ENCODE results near the gene ABHD17B. TPM values are rescaled to one million over a fixed set of nuclear protein-coding genes. Genes with fewer than 3 reads are reported as not detected.
A peak's percentile ranks its signal among the peaks of the same experiment; 100 is the strongest.
"Not testable (repeated sequence)": the region's sequence is repeated elsewhere in the genome, so short reads cannot be mapped to it uniquely, and the experiment has no call there.

The ABHD17B gene
- total RNA-seq, 2 donors from 2014 or later = 9.1 to 15.9 TPM

- Mint-ChIP-seq H3K4me1 (peaks cover 31% of the 10 kb centered on the region), H3K4me3 (no peak overlapping the region), H3K27ac (peak overlapping the region; percentile 24), H3K27me3 (no peaks in the 10 kb centered on the region), H3K36me3 (ENCODE audit: low read depth) (peaks cover 2% of the 10 kb centered on the region)
- ATAC-seq = no peak
- H3K9me3 ChIP-seq (ENCODE audit: control insufficient read depth, low read length, poor library complexity, severe bottlenecking) = no peaks in the 10 kb centered on the region
- no peak for DNase-seq
Observed at GRCh38 chr9:71904076-71904475, 6.9 kb downstream of the ABHD17B start.

GRCh38 chr9:71901695-71902597 lies 9.0 kb downstream of the ABHD17B start:
- H3K36me3 Mint-ChIP-seq (ENCODE audit: low read depth) = peaks cover 2% of the 10 kb centered on the region
- no peaks in the 10 kb centered on the region for H3K27me3 Mint-ChIP-seq
- no peaks in the 10 kb centered on the region for H3K9me3 ChIP-seq (ENCODE audit: control insufficient read depth, low read length, poor library complexity, severe bottlenecking)
- peaks cover 37% of the 10 kb centered on the region for H3K4me1 Mint-ChIP-seq
- H3K4me3 Mint-ChIP-seq = peak overlapping the region; percentile 52
- DNase-seq (no peak), ATAC-seq (no peak)
- H3K27ac Mint-ChIP-seq = peak overlapping the region; percentile 80

GRCh38 chr9:71898756-71899155 lies 12.2 kb downstream of the ABHD17B start:
- H3K9me3 ChIP-seq (ENCODE audit: control insufficient read depth, low read length, poor library complexity, severe bottlenecking); H3K27me3 Mint-ChIP-seq; DNase-seq; H3K4me3 Mint-ChIP-seq; H3K36me3 Mint-ChIP-seq (ENCODE audit: low read depth); ATAC-seq: not testable (repeated sequence)
- Mint-ChIP-seq H3K27ac (peak overlapping the region; percentile 81), H3K4me1 (peaks cover 45% of the 10 kb centered on the region)

- Mint-ChIP-seq H3K4me3 (no peak overlapping the region), H3K36me3 (ENCODE audit: low read depth) (peaks cover 2% of the 10 kb centered on the region)
- no peak for DNase-seq
Observed at GRCh38 chr9:71897577-71897976, 13.4 kb downstream of the ABHD17B start.

GRCh38 chr9:71896761-71897160 lies 14.2 kb downstream of the ABHD17B start:
- Mint-ChIP-seq H3K4me1 (peaks cover 44% of the 10 kb centered on the region), H3K27me3 (no peaks in the 10 kb centered on the region), H3K36me3 (ENCODE audit: low read depth) (peaks cover 2% of the 10 kb centered on the region), H3K27ac (peak overlapping the region; percentile 81), H3K4me3 (no peak overlapping the region)
- no peaks in the 10 kb centered on the region for H3K9me3 ChIP-seq (ENCODE audit: control insufficient read depth, low read length, poor library complexity, severe bottlenecking)
- ATAC-seq (no peak), DNase-seq (no peak)

More at GRCh38 chr9:71897577-71897976, 13.4 kb downstream of the ABHD17B start:
- Mint-ChIP-seq H3K4me1 (peaks cover 48% of the 10 kb centered on the region), H3K27ac (peak overlapping the region; percentile 81), H3K27me3 (no peaks in the 10 kb centered on the region)
- ATAC-seq = peak; percentile 82
- H3K9me3 ChIP-seq (ENCODE audit: control insufficient read depth, low read length, poor library complexity, severe bottlenecking) = no peaks in the 10 kb centered on the region

GRCh38 chr9:71895955-71896354 lies 15.0 kb downstream of the ABHD17B start:
- H3K36me3 Mint-ChIP-seq (ENCODE audit: low read depth) = no peaks in the 10 kb centered on the region
- DNase-seq = no peak
- H3K4me1 Mint-ChIP-seq = peaks cover 43% of the 10 kb centered on the region
- H3K27ac Mint-ChIP-seq = no peak overlapping the region
- no peak overlapping the region for H3K4me3 Mint-ChIP-seq
- no peaks in the 10 kb centered on the region for H3K9me3 ChIP-seq (ENCODE audit: control insufficient read depth, low read length, poor library complexity, severe bottlenecking)
- no peaks in the 10 kb centered on the region for H3K27me3 Mint-ChIP-seq
- ATAC-seq = no peak

- no peak for ATAC-seq
Observed at GRCh38 chr9:71895117-71895516, 15.9 kb downstream of the ABHD17B start.

GRCh38 chr9:71891557-71892189 lies 19.3 kb downstream of the ABHD17B start:
- H3K27ac Mint-ChIP-seq = peak overlapping the region; percentile 14
- H3K4me1 Mint-ChIP-seq = peaks cover 33% of the 10 kb centered on the region
- no peaks in the 10 kb centered on the region for H3K27me3 Mint-ChIP-seq
- no peak overlapping the region for H3K4me3 Mint-ChIP-seq
- no peaks in the 10 kb centered on the region for H3K9me3 ChIP-seq (ENCODE audit: control insufficient read depth, low read length, poor library complexity, severe bottlenecking)
- DNase-seq (no peak), ATAC-seq (no peak)
- H3K36me3 Mint-ChIP-seq (ENCODE audit: low read depth) = no peaks in the 10 kb centered on the region

More at GRCh38 chr9:71895117-71895516, 15.9 kb downstream of the ABHD17B start:
- Mint-ChIP-seq H3K36me3 (ENCODE audit: low read depth) (no peaks in the 10 kb centered on the region), H3K4me3 (no peak overlapping the region), H3K27me3 (no peaks in the 10 kb centered on the region), H3K27ac (no peak overlapping the region), H3K4me1 (peaks cover 41% of the 10 kb centered on the region)
- DNase-seq = no peak
- no peaks in the 10 kb centered on the region for H3K9me3 ChIP-seq (ENCODE audit: control insufficient read depth, low read length, poor library complexity, severe bottlenecking)

GRCh38 chr9:71890042-71890679 lies 20.8 kb downstream of the ABHD17B start:
- Mint-ChIP-seq H3K4me1 (peaks cover 26% of the 10 kb centered on the region), H3K36me3 (ENCODE audit: low read depth) (no peaks in the 10 kb centered on the region), H3K4me3 (no peak overlapping the region), H3K27ac (no peak overlapping the region), H3K27me3 (no peaks in the 10 kb centered on the region)
- ATAC-seq = no peak
- no peaks in the 10 kb centered on the region for H3K9me3 ChIP-seq (ENCODE audit: control insufficient read depth, low read length, poor library complexity, severe bottlenecking)
- no peak for DNase-seq

- no peak for ATAC-seq
- Mint-ChIP-seq H3K36me3 (ENCODE audit: low read depth) (peaks cover 2% of the 10 kb centered on the region), H3K4me3 (no peak overlapping the region), H3K4me1 (peaks cover 21% of the 10 kb centered on the region), H3K27me3 (no peaks in the 10 kb centered on the region), H3K27ac (peak overlapping the region; percentile 77)
- peaks cover 2% of the 10 kb centered on the region for H3K9me3 ChIP-seq (ENCODE audit: control insufficient read depth, low read length, poor library complexity, severe bottlenecking)
- no peak for DNase-seq
Observed at GRCh38 chr9:71887362-71887761, 23.6 kb downstream of the ABHD17B start.

- ATAC-seq (no peak), DNase-seq (no peak)
- Mint-ChIP-seq H3K27me3 (no peaks in the 10 kb centered on the region), H3K4me3 (no peak overlapping the region), H3K4me1 (peaks cover 20% of the 10 kb centered on the region), H3K36me3 (ENCODE audit: low read depth) (peaks cover 2% of the 10 kb centered on the region), H3K27ac (peak overlapping the region; percentile 77)
- peaks cover 2% of the 10 kb centered on the region for H3K9me3 ChIP-seq (ENCODE audit: control insufficient read depth, low read length, poor library complexity, severe bottlenecking)
Observed at GRCh38 chr9:71886541-71886940, 24.5 kb downstream of the ABHD17B start.

GRCh38 chr9:71886015-71886414 lies 25.0 kb downstream of the ABHD17B start:
- Mint-ChIP-seq H3K27ac (peak overlapping the region; percentile 27), H3K4me1 (peaks cover 15% of the 10 kb centered on the region), H3K27me3 (no peaks in the 10 kb centered on the region), H3K4me3 (no peak overlapping the region), H3K36me3 (ENCODE audit: low read depth) (peaks cover 2% of the 10 kb centered on the region)
- ATAC-seq = no peak
- no peak for DNase-seq
- H3K9me3 ChIP-seq (ENCODE audit: control insufficient read depth, low read length, poor library complexity, severe bottlenecking) = peaks cover 2% of the 10 kb centered on the region

- DNase-seq = no peak
- peaks cover 15% of the 10 kb centered on the region for H3K4me1 Mint-ChIP-seq
- H3K9me3 ChIP-seq (ENCODE audit: control insufficient read depth, low read length, poor library complexity, severe bottlenecking) = peaks cover 2% of the 10 kb centered on the region
- peaks cover 2% of the 10 kb centered on the region for H3K36me3 Mint-ChIP-seq (ENCODE audit: low read depth)
- no peaks in the 10 kb centered on the region for H3K27me3 Mint-ChIP-seq
- H3K27ac Mint-ChIP-seq = peak overlapping the region; percentile 27
- ATAC-seq = peak; percentile 46
- H3K4me3 Mint-ChIP-seq = no peak overlapping the region
Observed at GRCh38 chr9:71885467-71885866, 25.5 kb downstream of the ABHD17B start.

Measured in T-helper 17 cell (primary cell).